NB4 (cell line): ENCODE results near the gene PPP1CC.

Source experiments
- DNase-seq: peaks from one replicate; pipeline ENCODE4 v3.0.0; 2010; ENCODE audit warnings: low read depth
- H3K4me3 ChIP-seq: one replicate; pipeline ENCODE4 v1.5.1; 2011; ENCODE audit warnings: mild to moderate bottlenecking, low read depth, low read length, moderate library complexity
- CTCF ChIP-seq: IDR thresholded peaks from one replicate; pipeline ENCODE4 v1.5.1; 2012; ENCODE audit warnings: low read depth, low read length
- MYC ChIP-seq: IDR thresholded peaks from 2 replicates; pipeline ENCODE4 v1.6.1; 2011; ENCODE audit warnings: low read depth, low read length
- POLR2A ChIP-seq: IDR thresholded peaks from 2 replicates; pipeline ENCODE4 v1.6.1; 2011; ENCODE audit warnings: mild to moderate bottlenecking; ENCODE audit not compliant: insufficient read length; ENCODE audit errors: extremely low read depth
- TF ChIP-seq, protein P1 (sequence below): IDR thresholded peaks from 2 replicates; pipeline ENCODE4 v1.6.1; 2011; ENCODE audit warnings: low read depth, low read length

Gene PPP1CC

DNA sequence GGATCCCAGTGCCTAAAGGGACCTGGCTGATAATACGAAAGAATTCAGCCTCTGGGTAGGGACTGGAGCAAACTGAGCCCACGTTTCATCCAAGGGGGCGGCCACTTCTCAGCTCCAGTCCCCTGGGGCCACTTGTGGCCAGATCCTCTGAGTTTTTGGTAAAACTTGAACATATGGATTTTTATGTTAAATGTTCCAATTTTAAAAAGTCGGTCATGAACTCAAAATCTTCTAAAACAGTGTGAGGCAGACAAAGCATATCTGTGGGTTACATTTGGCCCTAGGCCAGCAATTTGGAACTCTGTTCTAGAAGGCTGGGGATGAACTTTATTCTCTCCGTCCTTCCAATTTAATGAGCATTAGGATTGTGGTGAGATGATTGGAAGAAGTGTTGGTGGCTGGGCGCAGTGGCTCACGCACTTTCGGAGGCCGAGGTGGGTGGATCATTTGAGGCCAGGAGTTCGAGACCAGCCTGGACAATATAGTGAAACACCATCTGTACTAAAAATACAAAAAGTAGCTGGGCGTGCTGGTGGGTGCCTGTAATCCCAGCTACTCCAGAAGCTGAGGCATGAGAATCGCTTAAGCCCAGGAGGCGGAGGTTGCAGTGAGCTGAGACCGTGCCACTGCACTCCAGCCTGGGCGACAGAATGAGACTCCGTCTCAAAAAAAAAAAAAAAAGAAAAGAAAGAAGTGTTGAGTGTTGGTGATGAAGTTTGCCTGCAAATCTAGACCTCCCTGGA is 3.0 kb upstream of the PPP1CC start:
- TF ChIP-seq CTCF (no peak), MYC (no peak), POLR2A (no peak)
- TF ChIP-seq, protein P1, sequence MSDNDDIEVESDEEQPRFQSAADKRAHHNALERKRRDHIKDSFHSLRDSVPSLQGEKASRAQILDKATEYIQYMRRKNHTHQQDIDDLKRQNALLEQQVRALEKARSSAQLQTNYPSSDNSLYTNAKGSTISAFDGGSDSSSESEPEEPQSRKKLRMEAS: no peak
- DNase-seq: no peak
- H3K4me3 ChIP-seq: no peak overlapping the region

DNA sequence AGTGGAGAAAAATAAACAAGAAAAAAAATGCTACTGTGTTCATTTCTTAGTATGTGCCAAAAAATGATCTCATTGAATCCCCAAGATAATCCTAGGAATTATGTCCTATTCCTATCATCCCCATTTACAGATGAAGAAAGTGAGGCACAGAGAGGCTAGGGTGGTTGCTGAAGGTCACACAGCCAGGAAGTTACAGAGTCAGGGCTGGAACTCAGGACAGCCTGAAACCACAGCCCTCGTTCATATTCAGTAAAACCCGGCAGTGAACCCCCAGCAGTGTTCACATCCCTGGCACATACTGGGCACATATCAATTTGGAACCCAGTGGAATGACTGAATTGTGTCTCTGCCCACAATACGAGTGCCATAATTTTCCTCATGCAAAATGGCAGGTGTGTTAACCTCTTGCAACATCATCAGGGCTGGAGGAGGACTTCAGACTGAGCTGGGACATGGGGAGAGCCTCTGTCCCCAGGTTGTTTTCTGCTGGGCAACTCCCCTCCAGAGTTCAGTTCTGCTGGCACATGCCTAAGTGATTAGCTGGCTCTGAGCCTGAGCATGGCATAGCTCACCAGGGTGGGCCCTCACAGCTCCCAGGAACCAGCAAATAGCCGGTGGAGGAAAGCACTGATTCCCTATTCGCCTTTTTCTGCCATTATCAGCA is 2.0 kb upstream of the PPP1CC start:
- no peak overlapping the region for H3K4me3 ChIP-seq
- DNase-seq: no peak
- TF ChIP-seq, protein P1: no peak
- TF ChIP-seq POLR2A (no peak), MYC (no peak), CTCF (no peak)

- H3K4me3 ChIP-seq: no peak overlapping the region
- no peak for DNase-seq
- TF ChIP-seq, protein P1: no peak
- no peak for TF ChIP-seq CTCF
- TF ChIP-seq MYC: no peak
- TF ChIP-seq POLR2A: no peak
These were observed 1.5 kb upstream of the PPP1CC start for GRCh38 chr12:110744151-110744571.

GRCh38 chr12:110743571-110744093 is 941 bp upstream of the PPP1CC start:
- peak; percentile 74 for DNase-seq
- H3K4me3 ChIP-seq: peak overlapping the region; percentile 91
- TF ChIP-seq, protein P1: peak; percentile 44; the same call in 1 of the 2 replicates
- no peak for TF ChIP-seq POLR2A
- TF ChIP-seq CTCF: no peak
- peak; percentile 67 for TF ChIP-seq MYC

DNA sequence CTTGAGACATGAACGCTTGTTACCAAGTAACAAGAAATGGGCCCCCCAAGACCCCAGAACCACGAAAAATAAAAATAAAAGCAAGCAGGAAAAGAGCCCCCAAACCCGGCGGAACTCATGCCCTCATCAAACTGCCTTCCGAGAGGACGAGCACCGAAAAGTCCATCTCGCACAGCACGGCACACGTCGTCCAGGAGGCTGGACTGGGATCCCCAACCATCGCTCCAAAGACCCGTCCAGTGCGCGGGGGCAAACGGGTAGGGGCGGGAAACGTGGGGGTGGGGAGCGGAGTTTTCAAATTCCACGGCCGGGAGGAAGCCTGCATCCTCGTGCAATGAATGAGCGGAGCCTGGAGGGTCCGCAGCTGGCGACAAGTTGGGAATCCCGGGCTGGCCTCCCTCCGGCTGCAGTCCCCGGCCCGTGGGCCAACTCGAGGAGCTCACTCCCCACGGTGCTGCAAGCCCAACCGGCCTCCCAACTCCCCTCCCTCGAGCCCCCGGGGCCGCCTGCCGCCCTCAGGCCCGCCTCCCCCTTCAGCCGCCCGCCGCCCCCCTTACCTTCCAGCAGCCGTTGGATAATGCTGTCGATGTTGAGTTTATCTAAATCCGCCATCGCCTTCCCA is 484 bp downstream of the PPP1CC start:
- DNase-seq: peak; percentile 59
- peak overlapping the region; percentile 85 for H3K4me3 ChIP-seq
- TF ChIP-seq MYC (no peak), POLR2A (no peak), CTCF (no peak)
- TF ChIP-seq, protein P1: no peak
